Breast epithelium (tissue), 3 donors: Measurements from ENCODE around the gene LRCOL1.

Experiments
- POLR2A ChIP-seq: fragments of 450-650 bp; IDR thresholded peaks from one replicate; pipeline ENCODE4 v1.6.1; 2016; ENCODE audit warnings: antibody characterized with exemption, mild to moderate bottlenecking, moderate library complexity
- TF ChIP-seq, protein P1 (sequence below), 3 donors: fragments of 450-650 bp; IDR thresholded peaks; one replicate each; pipeline ENCODE4 v1.5.1; 2016 to 2017; ENCODE audit warnings: antibody characterized with exemption in 3 of 3, mild to moderate bottlenecking in 3 of 3, moderate library complexity in 3 of 3

DNA sequence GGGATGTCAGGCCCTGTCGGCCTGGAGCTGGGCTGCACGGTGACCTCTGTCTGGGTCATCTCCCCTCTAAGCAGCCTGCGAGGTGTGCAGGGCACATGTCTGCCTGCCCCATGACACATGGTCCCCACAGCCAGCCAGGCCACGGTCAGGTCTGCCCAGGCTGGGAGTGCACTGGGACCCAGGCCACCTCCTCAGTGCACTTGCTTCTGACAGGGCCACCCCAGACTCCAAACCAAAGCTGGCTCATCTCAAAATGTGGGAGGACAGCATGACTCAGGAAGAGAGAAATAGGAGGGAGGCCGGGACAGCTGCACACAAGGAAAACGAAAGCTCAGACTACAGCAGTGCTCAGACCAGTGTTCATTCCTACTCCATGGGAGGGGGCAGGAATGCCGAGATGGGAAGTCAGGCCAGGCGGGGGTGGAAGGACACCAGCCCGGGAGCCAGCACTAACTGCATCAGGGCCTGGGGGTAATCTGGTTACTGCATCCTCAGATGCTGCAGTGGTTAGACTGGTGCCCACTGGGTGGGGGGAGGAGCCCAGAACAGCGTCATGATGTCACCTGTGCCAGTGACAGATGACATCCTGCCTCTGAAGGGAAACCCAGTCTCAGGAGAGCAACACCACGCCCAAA is 12.2 kb upstream of the LRCOL1 start:
- TF ChIP-seq POLR2A: no peak
- TF ChIP-seq, protein P1, sequence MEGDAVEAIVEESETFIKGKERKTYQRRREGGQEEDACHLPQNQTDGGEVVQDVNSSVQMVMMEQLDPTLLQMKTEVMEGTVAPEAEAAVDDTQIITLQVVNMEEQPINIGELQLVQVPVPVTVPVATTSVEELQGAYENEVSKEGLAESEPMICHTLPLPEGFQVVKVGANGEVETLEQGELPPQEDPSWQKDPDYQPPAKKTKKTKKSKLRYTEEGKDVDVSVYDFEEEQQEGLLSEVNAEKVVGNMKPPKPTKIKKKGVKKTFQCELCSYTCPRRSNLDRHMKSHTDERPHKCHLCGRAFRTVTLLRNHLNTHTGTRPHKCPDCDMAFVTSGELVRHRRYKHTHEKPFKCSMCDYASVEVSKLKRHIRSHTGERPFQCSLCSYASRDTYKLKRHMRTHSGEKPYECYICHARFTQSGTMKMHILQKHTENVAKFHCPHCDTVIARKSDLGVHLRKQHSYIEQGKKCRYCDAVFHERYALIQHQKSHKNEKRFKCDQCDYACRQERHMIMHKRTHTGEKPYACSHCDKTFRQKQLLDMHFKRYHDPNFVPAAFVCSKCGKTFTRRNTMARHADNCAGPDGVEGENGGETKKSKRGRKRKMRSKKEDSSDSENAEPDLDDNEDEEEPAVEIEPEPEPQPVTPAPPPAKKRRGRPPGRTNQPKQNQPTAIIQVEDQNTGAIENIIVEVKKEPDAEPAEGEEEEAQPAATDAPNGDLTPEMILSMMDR (IDR thresholded peaks at IDR 0.05): no peak
